HG02970 (cell line): Measurements from ENCODE around the gene OGDH.

ENCODE experiments used
- ATAC-seq: cut with Tn5 transposase; IDR thresholded peaks from one replicate; pipeline ENCODE4 v1.9.1; 2021; ENCODE audit warnings: mild to moderate bottlenecking, moderate library complexity, moderate number of reproducible peaks; ENCODE audit not compliant: unreplicated experiment, low FRiP score

Gene OGDH

GRCh38 chr7:44755698-44756627 lies 149.5 kb downstream of the OGDH start:
- ATAC-seq: no peak

- ATAC-seq: no peak
Measured at GRCh38 chr7:44756904-44757303, 150.5 kb downstream of the OGDH start.

- no peak for ATAC-seq
Measured at GRCh38 chr7:44757311-44757710, 150.9 kb downstream of the OGDH start.

DNA sequence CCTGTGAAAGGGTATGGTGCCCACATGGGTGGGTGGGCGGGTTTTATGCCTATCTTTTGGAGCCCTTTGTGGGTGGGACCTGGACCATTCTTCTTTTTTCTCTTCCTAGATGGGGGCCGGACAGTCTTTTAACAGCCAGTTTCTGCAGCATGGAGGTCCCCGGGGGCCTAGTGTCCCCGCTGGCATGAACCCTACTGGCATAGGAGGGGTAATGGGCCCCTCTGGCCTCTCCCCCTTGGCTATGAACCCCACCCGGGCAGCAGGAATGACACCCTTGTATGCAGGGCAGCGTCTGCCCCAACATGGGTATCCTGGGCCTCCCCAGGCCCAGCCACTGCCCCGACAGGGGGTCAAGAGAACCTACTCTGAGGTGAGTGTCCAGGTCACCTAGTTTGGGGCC lies 151.3 kb downstream of the OGDH start:
- no peak for ATAC-seq
